GM19463 (cell line): Measurements from ENCODE around the gene LILRB4.
"Not testable (repeated sequence)": the region's sequence is repeated elsewhere in the genome, so short reads cannot be mapped to it uniquely, and the experiment has no call there.

ENCODE experiments used
- ATAC-seq: cut with Tn5 transposase; IDR thresholded peaks from one replicate; pipeline ENCODE4 v1.9.1; 2021; ENCODE audit warnings: mild to moderate bottlenecking, moderate library complexity; ENCODE audit not compliant: unreplicated experiment

Gene LILRB4

DNA sequence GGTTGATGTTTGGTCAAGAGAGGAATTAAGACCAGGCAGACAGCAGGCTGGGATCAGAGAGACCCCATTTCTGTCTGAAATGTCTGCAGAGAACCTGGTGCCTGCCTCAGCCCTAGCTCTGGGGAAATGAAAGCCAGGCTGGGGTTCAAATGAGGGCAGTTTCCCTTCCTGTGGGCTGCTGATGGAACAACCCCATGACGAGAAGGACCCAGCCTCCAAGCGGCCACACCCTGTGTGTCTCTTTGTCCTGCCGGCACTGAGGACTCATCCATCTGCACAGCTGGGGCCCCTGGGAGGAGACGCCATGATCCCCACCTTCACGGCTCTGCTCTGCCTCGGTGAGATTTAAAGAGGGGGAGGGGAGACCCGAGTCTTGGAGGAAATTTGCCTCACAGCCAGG lies at the start of gene LILRB4:
Gene LILRB4 (plus strand): TSS at position 256 of the 400 bp plus-strand sequence. CDS start 49 bp downstream, at position 305.
- ATAC-seq = peak; percentile 72

DNA sequence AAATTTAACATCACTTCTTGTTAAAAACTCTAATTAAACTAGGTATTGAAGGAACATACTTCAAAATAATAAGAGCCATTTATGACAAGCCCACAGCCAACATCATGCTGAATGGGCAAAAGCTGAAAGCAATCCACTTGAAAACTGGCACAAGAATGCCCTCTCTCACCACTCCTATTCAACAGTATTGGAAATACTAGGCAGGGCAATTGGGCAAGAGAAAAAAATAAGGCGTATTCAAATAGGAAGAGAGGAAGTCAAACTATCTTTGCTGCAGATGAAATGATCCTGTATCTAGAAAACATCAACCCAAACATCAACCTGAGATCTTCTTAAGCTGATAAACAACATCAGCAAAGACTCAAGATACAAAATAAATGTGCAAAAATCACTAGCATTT lies 48.1 kb upstream of the LILRB4 start:
- ATAC-seq = no peak

DNA sequence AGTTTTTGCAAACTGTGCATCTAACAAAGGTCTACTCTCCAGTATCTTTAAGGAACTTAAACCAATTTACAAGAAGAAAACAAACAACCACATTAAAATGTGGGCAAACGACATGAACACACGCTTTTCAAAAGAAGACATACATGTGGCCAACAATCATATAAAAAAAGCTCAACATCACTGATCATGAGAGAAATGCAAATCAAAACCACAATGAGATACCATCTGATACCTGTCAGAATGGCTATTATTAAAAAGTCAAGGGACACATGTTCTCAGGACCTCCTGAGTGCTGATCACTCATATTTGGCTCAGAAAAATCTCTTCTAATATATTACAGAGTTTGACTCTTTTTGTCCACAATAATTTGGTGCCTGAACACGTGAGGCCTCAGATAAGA lies 46.7 kb upstream of the LILRB4 start:
- no peak for ATAC-seq

- peak; percentile 92 for ATAC-seq
These were observed 45.8 kb upstream of the LILRB4 start for GRCh38 chr19:54616821-54617560.

- ATAC-seq = no peak
These were observed 42.3 kb upstream of the LILRB4 start for GRCh38 chr19:54620464-54620863.

DNA sequence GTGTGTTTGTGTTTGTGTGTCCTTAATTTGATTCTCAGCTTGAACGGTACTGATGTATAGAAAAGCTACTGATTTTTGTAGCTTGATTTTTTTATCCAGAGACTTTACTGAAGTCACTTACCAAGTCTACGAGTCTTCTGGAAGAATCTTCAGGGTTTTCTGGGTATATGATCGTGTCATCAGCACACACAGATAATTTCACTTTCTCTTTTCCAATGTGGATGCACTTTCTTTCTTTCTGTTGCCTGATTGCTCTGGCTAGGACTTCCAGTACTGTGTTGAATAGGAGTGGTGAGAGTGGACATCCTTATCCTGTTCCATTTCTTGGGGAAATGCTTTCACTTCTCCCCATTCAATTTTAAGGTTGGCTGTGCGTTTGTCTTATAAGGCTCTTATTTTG lies 40.4 kb upstream of the LILRB4 start:
- ATAC-seq = no peak

DNA sequence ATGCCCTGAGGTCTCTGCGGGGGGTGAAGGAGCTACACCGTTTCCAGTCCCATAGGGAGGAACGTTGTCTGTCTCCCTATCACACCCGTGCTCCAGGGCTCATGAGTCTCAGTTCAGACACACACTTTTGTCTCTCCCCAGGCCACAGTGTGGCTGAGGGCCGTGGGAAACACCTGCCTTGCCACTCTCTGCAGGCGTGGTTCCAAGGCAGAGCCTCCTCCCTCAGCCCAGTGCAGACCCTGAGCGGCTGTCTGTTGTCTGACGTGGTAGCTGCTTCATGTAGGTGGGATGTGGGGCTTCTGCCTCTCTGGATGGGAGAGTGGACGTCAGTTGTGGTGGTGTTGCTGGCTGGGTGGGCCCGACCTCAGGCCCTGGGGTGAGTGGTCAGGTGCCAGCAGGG lies 38.6 kb upstream of the LILRB4 start:
- not testable (repeated sequence) for ATAC-seq

GRCh38 chr19:54624934-54625730 lies 37.7 kb upstream of the LILRB4 start:
- not testable (repeated sequence) for ATAC-seq

GRCh38 chr19:54626757-54627156 lies 36.0 kb upstream of the LILRB4 start:
- ATAC-seq = no peak

- not testable (repeated sequence) for ATAC-seq
These were observed 34.9 kb upstream of the LILRB4 start for GRCh38 chr19:54627912-54628311.

DNA sequence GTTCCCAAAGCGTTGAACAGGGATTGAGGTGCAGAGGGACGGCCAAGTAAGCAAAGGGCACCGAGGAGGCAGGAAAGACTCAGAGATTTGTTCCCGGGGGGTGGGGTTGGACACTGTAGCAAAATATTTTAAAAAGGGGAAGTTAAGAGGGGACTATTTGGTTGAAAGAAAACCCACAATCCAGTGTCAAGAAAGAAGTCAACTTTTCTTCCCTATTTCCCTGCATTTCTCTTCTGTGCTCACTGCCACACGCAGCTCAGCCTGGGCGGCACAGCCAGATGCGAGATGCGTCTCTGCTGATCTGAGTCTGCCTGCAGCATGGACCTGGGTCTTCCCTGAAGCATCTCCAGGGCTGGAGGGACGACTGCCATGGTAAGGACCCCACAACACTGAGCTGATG lies 32.5 kb upstream of the LILRB4 start, which contains the start of gene LILRB1:
Gene LILRB1 (plus strand): TSS at position 223 of the 400 bp plus-strand sequence. CDS start 590 bp downstream, outside the sequence.
- ATAC-seq = not testable (repeated sequence)

DNA sequence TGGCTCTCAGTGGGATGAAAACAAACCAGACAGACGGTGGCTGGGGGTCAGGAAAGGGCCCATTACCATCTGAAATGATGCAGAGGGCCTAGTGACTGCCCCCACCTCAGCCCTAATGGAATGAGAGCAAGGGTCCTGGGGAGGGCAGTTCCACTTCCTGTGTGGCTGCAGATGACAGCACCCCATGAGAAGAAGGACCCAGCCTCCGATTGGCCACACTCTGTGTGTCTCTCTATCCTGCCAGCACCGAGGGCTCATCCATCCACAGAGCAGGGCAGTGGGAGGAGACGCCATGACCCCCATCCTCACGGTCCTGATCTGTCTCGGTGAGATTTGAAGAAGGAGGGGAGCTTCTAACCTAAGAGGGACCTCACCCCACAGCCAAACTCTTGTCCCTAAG lies 32.0 kb upstream of the LILRB4 start:
- no peak for ATAC-seq

DNA sequence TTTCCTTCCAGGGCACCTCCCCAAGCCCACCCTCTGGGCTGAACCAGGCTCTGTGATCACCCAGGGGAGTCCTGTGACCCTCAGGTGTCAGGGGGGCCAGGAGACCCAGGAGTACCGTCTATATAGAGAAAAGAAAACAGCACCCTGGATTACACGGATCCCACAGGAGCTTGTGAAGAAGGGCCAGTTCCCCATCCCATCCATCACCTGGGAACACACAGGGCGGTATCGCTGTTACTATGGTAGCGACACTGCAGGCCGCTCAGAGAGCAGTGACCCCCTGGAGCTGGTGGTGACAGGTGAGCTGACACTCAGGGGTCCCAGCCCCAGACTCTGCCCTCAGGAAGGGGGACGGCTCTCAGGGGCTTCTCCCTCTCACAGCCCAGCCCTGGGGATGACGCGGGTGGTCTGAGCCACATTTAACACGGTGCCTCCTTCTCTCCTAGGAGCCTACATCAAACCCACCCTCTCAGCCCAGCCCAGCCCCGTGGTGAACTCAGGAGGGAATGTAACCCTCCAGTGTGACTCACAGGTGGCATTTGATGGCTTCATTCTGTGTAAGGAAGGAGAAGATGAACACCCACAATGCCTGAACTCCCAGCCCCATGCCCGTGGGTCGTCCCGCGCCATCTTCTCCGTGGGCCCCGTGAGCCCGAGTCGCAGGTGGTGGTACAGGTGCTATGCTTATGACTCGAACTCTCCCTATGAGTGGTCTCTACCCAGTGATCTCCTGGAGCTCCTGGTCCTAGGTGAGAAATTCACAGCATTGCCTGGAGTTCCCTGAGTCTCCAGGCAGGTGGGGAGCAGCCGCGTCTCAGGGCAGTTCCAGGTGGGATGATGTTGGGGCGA lies 31.1 kb upstream of the LILRB4 start:
- not testable (repeated sequence) for ATAC-seq

DNA sequence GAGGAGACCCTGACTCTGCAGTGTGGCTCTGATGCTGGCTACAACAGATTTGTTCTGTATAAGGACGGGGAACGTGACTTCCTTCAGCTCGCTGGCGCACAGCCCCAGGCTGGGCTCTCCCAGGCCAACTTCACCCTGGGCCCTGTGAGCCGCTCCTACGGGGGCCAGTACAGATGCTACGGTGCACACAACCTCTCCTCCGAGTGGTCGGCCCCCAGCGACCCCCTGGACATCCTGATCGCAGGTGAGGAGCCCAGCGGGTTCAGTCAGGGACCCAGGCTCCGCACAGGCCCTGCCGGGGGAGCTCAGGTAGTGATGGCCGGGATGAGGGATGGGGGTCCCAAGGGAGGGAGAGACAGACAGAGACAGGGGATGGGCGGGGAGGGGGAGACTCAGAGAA lies 30.3 kb upstream of the LILRB4 start:
- not testable (repeated sequence) for ATAC-seq

- ATAC-seq = no peak
These were observed 29.4 kb upstream of the LILRB4 start for GRCh38 chr19:54633401-54633800.

DNA sequence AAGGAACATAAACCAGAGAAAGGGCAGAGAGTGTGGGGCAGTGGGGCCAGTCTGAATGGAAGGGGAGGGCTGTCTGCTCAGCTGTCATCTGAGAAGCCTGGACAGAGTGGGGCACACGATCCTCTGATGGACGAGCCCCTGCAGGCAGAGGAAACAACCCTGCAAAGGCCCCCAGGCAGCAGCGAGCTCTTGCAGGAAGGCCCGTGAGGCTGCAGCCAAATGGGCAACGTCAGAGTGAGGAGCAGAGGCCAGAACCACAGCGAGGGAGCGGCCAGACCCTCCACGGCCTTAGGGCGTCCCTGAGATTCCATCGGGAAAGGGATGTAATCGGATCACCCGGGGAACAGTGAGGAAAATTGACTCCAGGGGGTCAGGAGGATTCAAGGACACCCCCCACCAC lies 26.7 kb upstream of the LILRB4 start:
- not testable (repeated sequence) for ATAC-seq

GRCh38 chr19:54638683-54639082 lies 24.1 kb upstream of the LILRB4 start:
- ATAC-seq = no peak

DNA sequence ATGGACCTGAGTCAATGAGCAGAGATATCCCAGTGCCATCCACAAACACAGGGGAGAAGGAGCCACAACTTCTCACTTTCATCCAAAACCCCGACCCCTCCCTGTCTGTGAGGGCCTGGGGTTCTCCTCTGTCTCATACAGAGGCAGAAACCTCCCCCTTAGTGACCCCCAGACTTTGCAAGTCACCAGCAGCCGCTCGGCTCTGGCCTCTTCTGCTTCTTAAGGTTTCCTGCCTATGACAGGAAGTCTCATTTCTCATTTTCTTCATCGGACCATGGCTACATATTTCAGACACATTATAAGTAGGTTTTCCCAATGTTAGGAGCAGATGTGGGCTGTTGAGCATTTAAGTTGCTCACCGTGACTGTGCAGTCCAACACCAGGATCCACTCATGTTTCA lies 19.8 kb upstream of the LILRB4 start:
- not testable (repeated sequence) for ATAC-seq

GRCh38 chr19:54643583-54643982 lies 19.2 kb upstream of the LILRB4 start:
- ATAC-seq = not testable (repeated sequence)

GRCh38 chr19:54644056-54644455 lies 18.7 kb upstream of the LILRB4 start:
- ATAC-seq = no peak

DNA sequence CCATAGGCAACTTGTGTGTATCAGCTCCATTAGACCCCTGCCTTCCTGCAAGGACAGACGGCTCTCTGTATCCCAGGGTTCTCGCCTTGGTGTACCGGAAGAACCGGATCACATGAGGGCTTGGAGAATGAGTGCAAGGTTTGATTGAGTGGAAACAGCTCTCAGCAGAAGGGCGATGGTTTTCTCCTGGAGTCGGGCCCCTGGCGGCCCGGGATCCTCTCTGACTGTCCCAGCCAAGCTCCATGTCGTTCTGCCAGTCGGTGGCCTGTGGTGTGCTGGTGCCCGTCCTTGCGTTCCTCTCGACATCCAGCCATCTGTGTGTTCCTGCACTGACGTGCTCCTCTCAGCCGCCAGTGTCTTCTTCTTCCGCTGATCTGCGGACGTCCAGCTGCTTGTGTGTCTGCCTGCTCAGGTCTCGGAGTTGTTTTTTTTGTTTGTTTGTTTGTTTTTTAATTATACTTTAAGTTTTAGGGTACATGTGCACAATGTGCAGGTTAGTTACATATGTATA lies 16.4 kb upstream of the LILRB4 start:
- ATAC-seq = no peak
